WTC11 (cell line): Measurements from ENCODE around the gene TNP1.

ENCODE experiments used
- CREM ChIP-seq: sonication (generic); formaldehyde crosslinking; IDR thresholded peaks from 2 replicates; pipeline ENCODE4 v1.8.1; 2022; ENCODE audit warnings: mild to moderate bottlenecking, missing genetic modification reagents, moderate library complexity
- CTCF ChIP-seq: fragments of 200-600 bp; IDR thresholded peaks from 2 replicates; pipeline ENCODE4 v1.8.0; 2022; ENCODE audit warnings: antibody characterized with exemption
- E2F1 ChIP-seq: sonication (generic); formaldehyde crosslinking; IDR thresholded peaks from 2 replicates; pipeline ENCODE4 v1.8.0; 2022; ENCODE audit warnings: mild to moderate bottlenecking, missing genetic modification reagents
- ELF4 ChIP-seq: sonication (generic); formaldehyde crosslinking; IDR thresholded peaks from 2 replicates; pipeline ENCODE4 v1.8.1; 2022; ENCODE audit warnings: low read depth, mild to moderate bottlenecking, moderate library complexity, missing genetic modification reagents
- FOXK1 ChIP-seq: sonication (generic); formaldehyde crosslinking; IDR thresholded peaks from 2 replicates; pipeline ENCODE4 v1.8.0; 2022; ENCODE audit warnings: mild to moderate bottlenecking, moderate library complexity, missing genetic modification reagents
- FOXP1 ChIP-seq: sonication (generic); formaldehyde crosslinking; IDR thresholded peaks from 2 replicates; pipeline ENCODE4 v1.8.0; 2022; ENCODE audit warnings: missing genetic modification reagents, mild to moderate bottlenecking, moderate library complexity, borderline replicate concordance
- PREB ChIP-seq: sonication (generic); formaldehyde crosslinking; IDR thresholded peaks from 2 replicates; pipeline ENCODE4 v1.8.1; 2022; ENCODE audit warnings: mild to moderate bottlenecking, missing genetic modification reagents, moderate library complexity, borderline replicate concordance
- SP1 ChIP-seq: sonication (generic); formaldehyde crosslinking; conservative IDR thresholded peaks from 2 replicates; pipeline ENCODE4 v1.8.1; 2022; ENCODE audit warnings: missing genetic modification reagents
- TEAD4 ChIP-seq: sonication (generic); formaldehyde crosslinking; IDR thresholded peaks from 2 replicates; pipeline ENCODE4 v1.8.0; 2022; ENCODE audit warnings: mild to moderate bottlenecking, missing genetic modification reagents
- USF2 ChIP-seq: sonication (generic); formaldehyde crosslinking; IDR thresholded peaks from 2 replicates; pipeline ENCODE4 v1.8.1; 2023; ENCODE audit warnings: mild to moderate bottlenecking, missing genetic modification reagents, moderate library complexity

- TF ChIP-seq PREB (CRISPR knock-in tag) (no peak), TEAD4 (no peak), FOXK1 (CRISPR knock-in tag) (no peak), CTCF (no peak), E2F1 (CRISPR knock-in tag) (no peak), SP1 (CRISPR knock-in tag) (no peak), FOXP1 (CRISPR knock-in tag) (no peak), ELF4 (no peak), CREM (CRISPR knock-in tag) (no peak), USF2 (CRISPR knock-in tag) (no peak)
These were observed 21.5 kb upstream of the TNP1 start for GRCh38 chr2:216881411-216881810.
